CD4-positive, alpha-beta T cell treated with Interleukin-6 at 100 ng/mL for 8 hours (primary cell): ENCODE data around the gene APOL2.
"Not testable (repeated sequence)": the region's sequence is repeated elsewhere in the genome, so short reads cannot be mapped to it uniquely, and the experiment has no call there.

Experiments used
- DNase-seq: peaks from one replicate; pipeline ENCODE4 v3.0.0-alpha.2; 2020; ENCODE audit warnings: mixed read lengths, low spot score

APOL2 gene

GRCh38 chr22:36243986-36244385, 4.7 kb upstream of the APOL2 start:
- DNase-seq, result no peak

- no peak for DNase-seq
Observed at GRCh38 chr22:36239150-36239400, 252 bp downstream of the APOL2 start.

GRCh38 chr22:36238373-36239149, 766 bp downstream of the APOL2 start:
- no peak for DNase-seq

- DNase-seq, result no peak
Observed at GRCh38 chr22:36237462-36238372, 1.6 kb downstream of the APOL2 start.

- no peak for DNase-seq
Observed at GRCh38 chr22:36236388-36237319, 2.7 kb downstream of the APOL2 start.

GRCh38 chr22:36235585-36235984, 3.7 kb downstream of the APOL2 start:
- DNase-seq, result no peak

GRCh38 chr22:36234919-36235318, 4.4 kb downstream of the APOL2 start:
- DNase-seq, result no peak

- DNase-seq, result no peak
Observed at GRCh38 chr22:36234213-36234612, 5.1 kb downstream of the APOL2 start.

- no peak for DNase-seq
Observed at GRCh38 chr22:36233796-36234195, 5.5 kb downstream of the APOL2 start.

- DNase-seq, result no peak
Observed at GRCh38 chr22:36232715-36233401, 6.5 kb downstream of the APOL2 start.

- DNase-seq, result not testable (repeated sequence)
Observed at GRCh38 chr22:36231051-36231450, 8.3 kb downstream of the APOL2 start.

- DNase-seq, result not testable (repeated sequence)
Observed at GRCh38 chr22:36229649-36230048, 9.7 kb downstream of the APOL2 start.

- DNase-seq, result no peak
Observed at GRCh38 chr22:36228944-36229343, 10.4 kb downstream of the APOL2 start.

GRCh38 chr22:36228369-36228768, 11.0 kb downstream of the APOL2 start:
- DNase-seq, result not testable (repeated sequence)

- no peak for DNase-seq
Observed at GRCh38 chr22:36227806-36228205, 11.5 kb downstream of the APOL2 start.

- no peak for DNase-seq
Observed at GRCh38 chr22:36227396-36227795, 11.9 kb downstream of the APOL2 start.

GRCh38 chr22:36226189-36226588, 13.1 kb downstream of the APOL2 start:
- no peak for DNase-seq

- DNase-seq, result no peak
Observed at GRCh38 chr22:36225333-36225922, 13.9 kb downstream of the APOL2 start.

GRCh38 chr22:36224245-36224644, 15.1 kb downstream of the APOL2 start:
- no peak for DNase-seq

- DNase-seq, result no peak
Observed at GRCh38 chr22:36223504-36223903, 15.8 kb downstream of the APOL2 start.

GRCh38 chr22:36222887-36223450, 16.4 kb downstream of the APOL2 start:
- no peak for DNase-seq
